ENCODE results near the gene TSPAN9.

DNA sequence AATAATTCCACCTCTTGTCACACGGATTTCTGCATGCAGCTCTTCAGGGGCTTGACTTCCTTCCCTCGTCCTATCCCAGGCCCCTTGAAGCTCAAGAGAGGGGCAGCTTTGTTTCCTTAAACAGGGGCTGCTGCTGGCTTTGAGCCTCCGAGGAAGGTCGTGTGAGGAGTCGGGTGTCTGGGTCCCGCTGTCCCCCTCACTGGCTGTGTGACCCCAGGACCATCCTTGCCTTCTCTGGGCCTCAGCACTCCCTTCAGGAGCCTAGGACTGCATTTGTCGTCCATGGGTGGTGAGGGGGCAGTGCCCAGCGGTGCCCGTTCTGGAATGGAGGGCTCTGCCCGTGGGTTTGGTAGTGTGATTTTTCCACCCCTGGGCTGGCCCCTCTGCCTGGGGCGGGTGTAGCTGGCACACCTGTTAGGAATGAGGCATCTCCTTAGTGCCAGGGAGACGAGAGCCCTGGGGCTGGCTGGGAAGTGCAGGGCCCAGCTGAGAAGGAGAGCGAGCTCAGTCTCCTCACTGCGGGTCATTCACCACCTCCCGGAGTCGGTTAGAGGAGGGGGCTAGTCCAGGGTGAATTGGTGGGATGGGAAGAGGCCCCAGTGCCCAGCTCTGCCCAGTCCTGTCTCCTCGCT, 60.8 kb downstream of the TSPAN9 start:
- TF ChIP-seq, protein P1, sequence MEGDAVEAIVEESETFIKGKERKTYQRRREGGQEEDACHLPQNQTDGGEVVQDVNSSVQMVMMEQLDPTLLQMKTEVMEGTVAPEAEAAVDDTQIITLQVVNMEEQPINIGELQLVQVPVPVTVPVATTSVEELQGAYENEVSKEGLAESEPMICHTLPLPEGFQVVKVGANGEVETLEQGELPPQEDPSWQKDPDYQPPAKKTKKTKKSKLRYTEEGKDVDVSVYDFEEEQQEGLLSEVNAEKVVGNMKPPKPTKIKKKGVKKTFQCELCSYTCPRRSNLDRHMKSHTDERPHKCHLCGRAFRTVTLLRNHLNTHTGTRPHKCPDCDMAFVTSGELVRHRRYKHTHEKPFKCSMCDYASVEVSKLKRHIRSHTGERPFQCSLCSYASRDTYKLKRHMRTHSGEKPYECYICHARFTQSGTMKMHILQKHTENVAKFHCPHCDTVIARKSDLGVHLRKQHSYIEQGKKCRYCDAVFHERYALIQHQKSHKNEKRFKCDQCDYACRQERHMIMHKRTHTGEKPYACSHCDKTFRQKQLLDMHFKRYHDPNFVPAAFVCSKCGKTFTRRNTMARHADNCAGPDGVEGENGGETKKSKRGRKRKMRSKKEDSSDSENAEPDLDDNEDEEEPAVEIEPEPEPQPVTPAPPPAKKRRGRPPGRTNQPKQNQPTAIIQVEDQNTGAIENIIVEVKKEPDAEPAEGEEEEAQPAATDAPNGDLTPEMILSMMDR (IDR thresholded peaks at IDR 0.05) = no peak
- no peak for TF ChIP-seq POLR2A (IDR thresholded peaks at IDR 0.05)

Measured in lower leg skin (tissue), 3 donors.